HepG2 (cell line): ENCODE results near the gene GNAI2. TPM values are rescaled to one million over a fixed set of nuclear protein-coding genes. Genes with fewer than 3 reads are reported as not detected.

ENCODE experiments used
- ETV5 ChIP-seq: IDR thresholded peaks from 2 replicates; pipeline ENCODE4 v1.6.1; 2018; ENCODE audit warnings: missing biosample characterization, missing genetic modification reagents, inconsistent platforms, borderline replicate concordance
- GABPA ChIP-seq, 2 experiments: IDR thresholded peaks; 2 replicates each; pipeline ENCODE4 v1.6.1; 2011 to 2016; ENCODE audit warnings: low read depth in 2 of 2, low read length in 1 of 2, missing biosample characterization in 1 of 2, missing genetic modification characterization in 1 of 2
- GATAD2A ChIP-seq: IDR thresholded peaks from 2 replicates; pipeline ENCODE4 v1.6.1; 2016
- MED1 ChIP-seq: sonication (generic); formaldehyde crosslinking; IDR thresholded peaks from 2 replicates; pipeline ENCODE4 v1.4.0; 2020; ENCODE audit warnings: missing genetic modification reagents
- POLR2A ChIP-seq, 2 experiments: IDR thresholded peaks; 2 replicates each; pipeline ENCODE4 v1.6.1; 2011; ENCODE audit warnings: low read depth in 2 of 2, low read length in 2 of 2, mild to moderate bottlenecking in 1 of 2, moderate library complexity in 1 of 2; ENCODE audit not compliant: insufficient read depth in 1 of 2
- RBAK ChIP-seq: sonication (generic); formaldehyde crosslinking; IDR thresholded peaks from 2 replicates; pipeline ENCODE4 v1.5.1; 2020; ENCODE audit warnings: mild to moderate bottlenecking, missing genetic modification reagents
- RBM39 ChIP-seq: fragments of 200-400 bp; formaldehyde crosslinking; IDR thresholded peaks from one replicate; pipeline ENCODE4 v1.6.1; 2018; ENCODE audit warnings: antibody characterized with exemption, mild to moderate bottlenecking, low read depth, low read length; ENCODE audit not compliant: poor library complexity, severe bottlenecking
- SRSF1 ChIP-seq: fragments of 200-400 bp; formaldehyde crosslinking; optimal IDR thresholded peaks from 2 replicates; pipeline ENCODE3; 2017; ENCODE audit warnings: mild to moderate bottlenecking, low read depth, low read length, moderate library complexity
- ZC3H13 ChIP-seq: sonication (generic); formaldehyde crosslinking; IDR thresholded peaks from 2 replicates; pipeline ENCODE4 v1.8.1; 2023; ENCODE audit warnings: mild to moderate bottlenecking, missing genetic modification reagents, moderate library complexity
- ZMAT3 ChIP-seq: sonication (generic); formaldehyde crosslinking; conservative IDR thresholded peaks from 2 replicates; pipeline ENCODE4 v1.7.0; 2021; ENCODE audit warnings: missing genetic modification reagents
- ZNF180 ChIP-seq: sonication (generic); formaldehyde crosslinking; IDR thresholded peaks from 2 replicates; pipeline ENCODE4 v1.4.0; 2020; ENCODE audit warnings: low read depth, missing genetic modification reagents, borderline replicate concordance
- ZNF207 ChIP-seq: fragments of 450-650 bp; IDR thresholded peaks from 2 replicates; pipeline ENCODE4 v1.6.1; 2016; ENCODE audit warnings: antibody characterized with exemption, borderline replicate concordance
- ZNF317 ChIP-seq: sonication (generic); formaldehyde crosslinking; IDR thresholded peaks from 2 replicates; pipeline ENCODE4 v1.5.0; 2020; ENCODE audit warnings: mild to moderate bottlenecking, missing genetic modification reagents
- ZNF775 ChIP-seq: sonication (generic); formaldehyde crosslinking; IDR thresholded peaks from 2 replicates; pipeline ENCODE4 v1.4.0; 2020; ENCODE audit warnings: missing genetic modification reagents, mild to moderate bottlenecking, moderate library complexity, borderline replicate concordance
- polyA plus RNA-seq, 8 experiments: library from polyadenylated mRNA; depleted of rRNA in 3 of 8; stranded (reverse) in 7 of 8; unstranded in 1 of 8; fragments of >200 nt; fragmentation: Illumina TruSeq in 4 of 8; extraction: Trizol in 4 of 8; gene quantifications; 2 replicates each; pipeline versions ENCODE4 v1.2.1 to v1.2.3, GENCODE V29; 2011 to 2016; ENCODE audit warnings: low read depth in 4 of 8, missing spikeins in 1 of 8, mixed read lengths in 1 of 8; ENCODE audit not compliant: insufficient read depth in 1 of 8
- total RNA-seq, 5 experiments: library from RNA; depleted of rRNA; stranded (reverse); fragments of >200 nt; fragmentation: Illumina TruSeq; extraction: Trizol; gene quantifications; 2 replicates each; pipeline ENCODE4 v1.2.3, GENCODE V29; 2016; ENCODE audit warnings: low read depth in 1 of 5
- TF ChIP-seq, protein P1 (sequence below): sonication (generic); formaldehyde crosslinking; IDR thresholded peaks from 2 replicates; pipeline ENCODE4 v1.8.0; 2022; ENCODE audit warnings: missing genetic modification reagents, mild to moderate bottlenecking, moderate library complexity, borderline replicate concordance
- TF ChIP-seq, protein P2 (sequence below): sonication (generic); formaldehyde crosslinking; IDR thresholded peaks from 2 replicates; pipeline ENCODE4 v1.5.0; 2020; ENCODE audit warnings: missing genetic modification reagents
- TF ChIP-seq, protein P3 (sequence below): sonication (generic); formaldehyde crosslinking; IDR thresholded peaks from 2 replicates; pipeline ENCODE4 v1.5.1; 2020; ENCODE audit warnings: mild to moderate bottlenecking, missing genetic modification reagents, moderate library complexity
- TF ChIP-seq, protein P4 (sequence below): sonication (generic); formaldehyde crosslinking; IDR thresholded peaks from 2 replicates; pipeline ENCODE4 v1.9.0; 2021; ENCODE audit warnings: missing genetic modification reagents, borderline replicate concordance

Gene GNAI2
- total and polyA plus RNA-seq, 2 of the 13 experiments (the other 11 are each of a cell fraction or from before 2014, with no cell fraction given), result 51.1 to 66.2 TPM

DNA sequence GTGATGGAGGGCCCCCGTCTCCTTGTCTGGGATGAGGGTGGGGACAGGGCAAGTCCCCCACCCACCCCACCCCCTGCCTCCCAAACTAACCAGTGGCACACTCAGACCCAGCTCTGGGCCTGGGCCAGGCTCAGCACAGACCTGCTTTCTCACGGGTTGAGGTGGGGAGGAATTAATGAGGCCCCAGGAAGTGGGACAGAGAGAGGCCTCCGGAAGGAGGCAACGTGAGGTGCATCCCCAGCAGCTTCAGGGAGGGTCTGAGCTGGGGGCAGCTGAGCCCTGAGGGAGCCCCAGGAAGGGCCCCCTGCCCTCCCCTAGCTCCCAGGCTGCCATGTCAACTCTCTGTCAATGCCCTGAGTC, 15.0 kb upstream of the GNAI2 start (continued):
- TF ChIP-seq, protein P1, sequence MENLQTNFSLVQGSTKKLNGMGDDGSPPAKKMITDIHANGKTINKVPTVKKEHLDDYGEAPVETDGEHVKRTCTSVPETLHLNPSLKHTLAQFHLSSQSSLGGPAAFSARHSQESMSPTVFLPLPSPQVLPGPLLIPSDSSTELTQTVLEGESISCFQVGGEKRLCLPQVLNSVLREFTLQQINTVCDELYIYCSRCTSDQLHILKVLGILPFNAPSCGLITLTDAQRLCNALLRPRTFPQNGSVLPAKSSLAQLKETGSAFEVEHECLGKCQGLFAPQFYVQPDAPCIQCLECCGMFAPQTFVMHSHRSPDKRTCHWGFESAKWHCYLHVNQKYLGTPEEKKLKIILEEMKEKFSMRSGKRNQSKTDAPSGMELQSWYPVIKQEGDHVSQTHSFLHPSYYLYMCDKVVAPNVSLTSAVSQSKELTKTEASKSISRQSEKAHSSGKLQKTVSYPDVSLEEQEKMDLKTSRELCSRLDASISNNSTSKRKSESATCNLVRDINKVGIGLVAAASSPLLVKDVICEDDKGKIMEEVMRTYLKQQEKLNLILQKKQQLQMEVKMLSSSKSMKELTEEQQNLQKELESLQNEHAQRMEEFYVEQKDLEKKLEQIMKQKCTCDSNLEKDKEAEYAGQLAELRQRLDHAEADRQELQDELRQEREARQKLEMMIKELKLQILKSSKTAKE, result 0 out of 2 replicates have a peak, but pooled peaks have one; percentile 34
- TF ChIP-seq GABPA (IDR thresholded peaks at IDR 0.05; ENCODE audit: low read depth, low read length), result no peak
- peak; percentile 41; the same call in 1 of the 2 replicates for TF ChIP-seq GABPA (CRISPR knock-in tag; IDR thresholded peaks at IDR 0.05; ENCODE audit: low read depth)
- peak; percentile 67 for TF ChIP-seq ETV5
- TF ChIP-seq ZNF775 (CRISPR knock-in tag), result no peak
- peak; percentile 50 for TF ChIP-seq SRSF1
- TF ChIP-seq ZNF207, result no peak
- TF ChIP-seq RBAK, result 0 out of 2 replicates have a peak, but pooled peaks have one; percentile 65
- TF ChIP-seq, protein P2, sequence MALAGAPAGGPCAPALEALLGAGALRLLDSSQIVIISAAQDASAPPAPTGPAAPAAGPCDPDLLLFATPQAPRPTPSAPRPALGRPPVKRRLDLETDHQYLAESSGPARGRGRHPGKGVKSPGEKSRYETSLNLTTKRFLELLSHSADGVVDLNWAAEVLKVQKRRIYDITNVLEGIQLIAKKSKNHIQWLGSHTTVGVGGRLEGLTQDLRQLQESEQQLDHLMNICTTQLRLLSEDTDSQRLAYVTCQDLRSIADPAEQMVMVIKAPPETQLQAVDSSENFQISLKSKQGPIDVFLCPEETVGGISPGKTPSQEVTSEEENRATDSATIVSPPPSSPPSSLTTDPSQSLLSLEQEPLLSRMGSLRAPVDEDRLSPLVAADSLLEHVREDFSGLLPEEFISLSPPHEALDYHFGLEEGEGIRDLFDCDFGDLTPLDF (CRISPR knock-in tag), result no peak
- TF ChIP-seq, protein P3, sequence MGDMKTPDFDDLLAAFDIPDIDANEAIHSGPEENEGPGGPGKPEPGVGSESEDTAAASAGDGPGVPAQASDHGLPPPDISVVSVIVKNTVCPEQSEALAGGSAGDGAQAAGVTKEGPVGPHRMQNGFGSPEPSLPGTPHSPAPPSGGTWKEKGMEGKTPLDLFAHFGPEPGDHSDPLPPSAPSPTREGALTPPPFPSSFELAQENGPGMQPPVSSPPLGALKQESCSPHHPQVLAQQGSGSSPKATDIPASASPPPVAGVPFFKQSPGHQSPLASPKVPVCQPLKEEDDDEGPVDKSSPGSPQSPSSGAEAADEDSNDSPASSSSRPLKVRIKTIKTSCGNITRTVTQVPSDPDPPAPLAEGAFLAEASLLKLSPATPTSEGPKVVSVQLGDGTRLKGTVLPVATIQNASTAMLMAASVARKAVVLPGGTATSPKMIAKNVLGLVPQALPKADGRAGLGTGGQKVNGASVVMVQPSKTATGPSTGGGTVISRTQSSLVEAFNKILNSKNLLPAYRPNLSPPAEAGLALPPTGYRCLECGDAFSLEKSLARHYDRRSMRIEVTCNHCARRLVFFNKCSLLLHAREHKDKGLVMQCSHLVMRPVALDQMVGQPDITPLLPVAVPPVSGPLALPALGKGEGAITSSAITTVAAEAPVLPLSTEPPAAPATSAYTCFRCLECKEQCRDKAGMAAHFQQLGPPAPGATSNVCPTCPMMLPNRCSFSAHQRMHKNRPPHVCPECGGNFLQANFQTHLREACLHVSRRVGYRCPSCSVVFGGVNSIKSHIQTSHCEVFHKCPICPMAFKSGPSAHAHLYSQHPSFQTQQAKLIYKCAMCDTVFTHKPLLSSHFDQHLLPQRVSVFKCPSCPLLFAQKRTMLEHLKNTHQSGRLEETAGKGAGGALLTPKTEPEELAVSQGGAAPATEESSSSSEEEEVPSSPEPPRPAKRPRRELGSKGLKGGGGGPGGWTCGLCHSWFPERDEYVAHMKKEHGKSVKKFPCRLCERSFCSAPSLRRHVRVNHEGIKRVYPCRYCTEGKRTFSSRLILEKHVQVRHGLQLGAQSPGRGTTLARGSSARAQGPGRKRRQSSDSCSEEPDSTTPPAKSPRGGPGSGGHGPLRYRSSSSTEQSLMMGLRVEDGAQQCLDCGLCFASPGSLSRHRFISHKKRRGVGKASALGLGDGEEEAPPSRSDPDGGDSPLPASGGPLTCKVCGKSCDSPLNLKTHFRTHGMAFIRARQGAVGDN (CRISPR knock-in tag), result no peak
- TF ChIP-seq ZMAT3 (CRISPR knock-in tag), result 0 out of 2 replicates have a peak, but pooled peaks have one; percentile 16
- TF ChIP-seq MED1 (CRISPR knock-in tag), result 0 out of 2 replicates have a peak, but pooled peaks have one; percentile 6
- no peak for TF ChIP-seq ZNF180 (CRISPR knock-in tag)
- TF ChIP-seq ZC3H13 (CRISPR knock-in tag), result peak; percentile 35; the same call in 1 of the 2 replicates
- TF ChIP-seq, protein P4, sequence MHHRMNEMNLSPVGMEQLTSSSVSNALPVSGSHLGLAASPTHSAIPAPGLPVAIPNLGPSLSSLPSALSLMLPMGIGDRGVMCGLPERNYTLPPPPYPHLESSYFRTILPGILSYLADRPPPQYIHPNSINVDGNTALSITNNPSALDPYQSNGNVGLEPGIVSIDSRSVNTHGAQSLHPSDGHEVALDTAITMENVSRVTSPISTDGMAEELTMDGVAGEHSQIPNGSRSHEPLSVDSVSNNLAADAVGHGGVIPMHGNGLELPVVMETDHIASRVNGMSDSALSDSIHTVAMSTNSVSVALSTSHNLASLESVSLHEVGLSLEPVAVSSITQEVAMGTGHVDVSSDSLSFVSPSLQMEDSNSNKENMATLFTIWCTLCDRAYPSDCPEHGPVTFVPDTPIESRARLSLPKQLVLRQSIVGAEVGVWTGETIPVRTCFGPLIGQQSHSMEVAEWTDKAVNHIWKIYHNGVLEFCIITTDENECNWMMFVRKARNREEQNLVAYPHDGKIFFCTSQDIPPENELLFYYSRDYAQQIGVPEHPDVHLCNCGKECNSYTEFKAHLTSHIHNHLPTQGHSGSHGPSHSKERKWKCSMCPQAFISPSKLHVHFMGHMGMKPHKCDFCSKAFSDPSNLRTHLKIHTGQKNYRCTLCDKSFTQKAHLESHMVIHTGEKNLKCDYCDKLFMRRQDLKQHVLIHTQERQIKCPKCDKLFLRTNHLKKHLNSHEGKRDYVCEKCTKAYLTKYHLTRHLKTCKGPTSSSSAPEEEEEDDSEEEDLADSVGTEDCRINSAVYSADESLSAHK, result no peak
- no peak for TF ChIP-seq ZNF317
- TF ChIP-seq POLR2A (IDR thresholded peaks at IDR 0.05; ENCODE audit: insufficient read depth in 1 of 2, low read depth in 2 of 2, low read length in 2 of 2), result no peak
- TF ChIP-seq RBM39, result peak; percentile 11
- 0 out of 2 replicates have a peak, but pooled peaks have one; percentile 7 for TF ChIP-seq GATAD2A (CRISPR knock-in tag)
